ENCODE data around the gene SRSF6. TPM values are rescaled to one million over a fixed set of nuclear protein-coding genes. Genes with fewer than 3 reads are reported as not detected.

SRSF6 gene
- total RNA-seq, 1 donor from 2014 or later = 34.5 TPM

GRCh38 chr20:43464219-43464790 lies 6.6 kb downstream of the SRSF6 start:
- H3K36me3 ChIP-seq (ENCODE audit: control insufficient read depth, insufficient read depth, low read length) = peaks cover 16% of the 10 kb centered on the region

GRCh38 chr20:43465625-43465943 lies 7.9 kb downstream of the SRSF6 start:
- no peak overlapping the region for H3K4me3 ChIP-seq (ENCODE audit: low read depth, low read length)
- H3K27me3 ChIP-seq (ENCODE audit: control insufficient read depth, insufficient read depth, low read length) = no peaks in the 10 kb centered on the region
- no peak for TF ChIP-seq CTCF (IDR thresholded peaks at IDR 0.05; ENCODE audit: insufficient read depth, low read length, severe bottlenecking)
- FAIRE-seq (no peak), DNase-seq (ENCODE audit: low read depth) (no peak)
- H3K36me3 ChIP-seq (ENCODE audit: control insufficient read depth, insufficient read depth, low read length) = peaks cover 11% of the 10 kb centered on the region

More at GRCh38 chr20:43464219-43464790, 6.6 kb downstream of the SRSF6 start:
- DNase-seq (ENCODE audit: low read depth) (no peak), FAIRE-seq (no peak)
- no peak for TF ChIP-seq CTCF (IDR thresholded peaks at IDR 0.05; ENCODE audit: insufficient read depth, low read length, severe bottlenecking)
- H3K27me3 ChIP-seq (ENCODE audit: control insufficient read depth, insufficient read depth, low read length) = no peaks in the 10 kb centered on the region
- H3K4me3 ChIP-seq (ENCODE audit: low read depth, low read length) = no peak overlapping the region

- no peak overlapping the region for H3K4me3 ChIP-seq (ENCODE audit: low read depth, low read length)
- H3K27me3 ChIP-seq (ENCODE audit: control insufficient read depth, insufficient read depth, low read length) = no peaks in the 10 kb centered on the region
- peaks cover 6% of the 10 kb centered on the region for H3K36me3 ChIP-seq (ENCODE audit: control insufficient read depth, insufficient read depth, low read length)
- DNase-seq (ENCODE audit: low read depth) (no peak), FAIRE-seq (no peak)
- no peak for TF ChIP-seq CTCF (IDR thresholded peaks at IDR 0.05; ENCODE audit: insufficient read depth, low read length, severe bottlenecking)
Measured at GRCh38 chr20:43467589-43467988, 9.9 kb downstream of the SRSF6 start.

- H3K27me3 ChIP-seq (ENCODE audit: control insufficient read depth, insufficient read depth, low read length) = no peaks in the 10 kb centered on the region
- no peak for TF ChIP-seq CTCF (IDR thresholded peaks at IDR 0.05; ENCODE audit: insufficient read depth, low read length, severe bottlenecking)
- FAIRE-seq (no peak), DNase-seq (ENCODE audit: low read depth) (no peak)
- no peak overlapping the region for H3K4me3 ChIP-seq (ENCODE audit: low read depth, low read length)
- H3K36me3 ChIP-seq (ENCODE audit: control insufficient read depth, insufficient read depth, low read length) = no peaks in the 10 kb centered on the region
Measured at GRCh38 chr20:43472671-43473380, 15.1 kb downstream of the SRSF6 start.

GRCh38 chr20:43473381-43473704 lies 15.6 kb downstream of the SRSF6 start:
- DNase-seq (ENCODE audit: low read depth) (no peak), FAIRE-seq (no peak)
- Histone ChIP-seq H3K36me3 (ENCODE audit: control insufficient read depth, insufficient read depth, low read length) (no peaks in the 10 kb centered on the region), H3K4me3 (ENCODE audit: low read depth, low read length) (no peak overlapping the region), H3K27me3 (ENCODE audit: control insufficient read depth, insufficient read depth, low read length) (no peaks in the 10 kb centered on the region)
- TF ChIP-seq CTCF (IDR thresholded peaks at IDR 0.05; ENCODE audit: insufficient read depth, low read length, severe bottlenecking) = no peak

GRCh38 chr20:43477193-43477592 lies 19.5 kb downstream of the SRSF6 start:
- H3K4me3 ChIP-seq (ENCODE audit: low read depth, low read length) = no peak overlapping the region
- FAIRE-seq = no peak
- no peaks in the 10 kb centered on the region for H3K36me3 ChIP-seq (ENCODE audit: control insufficient read depth, insufficient read depth, low read length)
- TF ChIP-seq CTCF (IDR thresholded peaks at IDR 0.05; ENCODE audit: insufficient read depth, low read length, severe bottlenecking) = no peak
- no peak for DNase-seq (ENCODE audit: low read depth)
- no peaks in the 10 kb centered on the region for H3K27me3 ChIP-seq (ENCODE audit: control insufficient read depth, insufficient read depth, low read length)
